NK-92 (cell line): Measurements from ENCODE around the gene AGBL4.
"Not testable (repeated sequence)": the region's sequence is repeated elsewhere in the genome, so short reads cannot be mapped to it uniquely, and the experiment has no call there.

ENCODE experiments used
- DNase-seq: peaks from one replicate; lab custom pipeline; 2025; ENCODE audit not compliant: unreplicated experiment; lab: John Stamatoyannopoulos, UW

The AGBL4 gene

DNA sequence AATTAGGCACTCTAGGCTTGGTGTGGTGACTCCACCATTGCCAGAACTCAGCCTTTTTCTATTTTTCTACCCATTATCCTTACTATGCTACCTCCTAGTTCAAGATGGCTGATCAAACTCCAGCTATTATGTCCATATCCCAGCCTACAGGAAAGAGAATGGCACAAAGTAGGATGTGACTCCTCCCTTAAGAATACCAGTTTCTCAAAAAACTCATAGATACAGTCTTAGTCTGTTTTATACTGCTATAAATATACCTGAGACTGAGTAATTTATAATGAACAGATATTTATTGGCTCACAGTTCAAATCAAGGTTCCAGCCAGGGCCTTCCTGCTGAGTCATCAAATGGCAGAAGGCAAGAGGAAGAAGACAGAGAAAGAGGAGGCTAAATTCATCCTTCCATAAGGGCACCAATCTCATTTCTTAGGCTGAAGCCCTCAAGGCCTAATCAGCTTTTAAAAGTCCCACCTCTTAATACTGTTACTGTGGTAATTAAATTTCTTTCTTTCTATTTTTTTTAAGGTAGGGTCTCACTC lies 704.3 kb downstream of the AGBL4 start:
- no peak for DNase-seq

DNA sequence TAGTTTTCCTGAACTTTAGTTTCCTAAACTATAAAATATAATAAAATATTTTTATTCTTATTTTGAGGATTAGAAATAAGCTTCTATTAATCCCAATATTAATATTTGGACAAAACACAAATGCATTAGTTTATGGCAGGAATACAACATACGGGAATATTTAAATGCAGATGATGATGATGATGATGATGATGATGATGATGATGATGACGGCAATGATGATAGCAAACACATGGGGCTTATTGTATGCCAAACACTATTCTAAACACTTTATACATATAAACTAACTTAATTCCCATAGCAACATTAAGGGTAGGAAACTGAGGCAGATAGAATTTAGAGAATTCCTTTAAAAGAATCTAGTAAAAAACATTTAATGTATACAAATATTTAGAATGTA lies 705.5 kb downstream of the AGBL4 start:
- DNase-seq = no peak

DNA sequence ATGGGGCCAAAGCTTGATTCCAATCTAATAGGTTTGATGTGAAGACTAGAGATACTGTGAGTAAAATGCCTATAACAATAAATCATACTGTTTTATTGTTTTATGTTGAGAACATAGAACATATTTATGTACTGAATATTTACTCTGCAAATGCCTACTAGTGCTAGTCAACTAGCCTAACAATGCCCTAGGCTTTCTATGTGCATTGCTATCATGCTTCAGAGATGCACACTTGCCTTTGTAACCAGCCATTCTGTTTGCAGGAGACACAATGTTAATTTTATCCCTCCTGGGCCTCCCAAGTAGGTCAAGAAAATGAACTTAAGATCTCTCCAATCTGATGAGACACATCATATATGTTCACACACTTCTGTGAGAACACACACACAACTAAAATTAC lies 716.3 kb downstream of the AGBL4 start:
- DNase-seq = no peak

DNA sequence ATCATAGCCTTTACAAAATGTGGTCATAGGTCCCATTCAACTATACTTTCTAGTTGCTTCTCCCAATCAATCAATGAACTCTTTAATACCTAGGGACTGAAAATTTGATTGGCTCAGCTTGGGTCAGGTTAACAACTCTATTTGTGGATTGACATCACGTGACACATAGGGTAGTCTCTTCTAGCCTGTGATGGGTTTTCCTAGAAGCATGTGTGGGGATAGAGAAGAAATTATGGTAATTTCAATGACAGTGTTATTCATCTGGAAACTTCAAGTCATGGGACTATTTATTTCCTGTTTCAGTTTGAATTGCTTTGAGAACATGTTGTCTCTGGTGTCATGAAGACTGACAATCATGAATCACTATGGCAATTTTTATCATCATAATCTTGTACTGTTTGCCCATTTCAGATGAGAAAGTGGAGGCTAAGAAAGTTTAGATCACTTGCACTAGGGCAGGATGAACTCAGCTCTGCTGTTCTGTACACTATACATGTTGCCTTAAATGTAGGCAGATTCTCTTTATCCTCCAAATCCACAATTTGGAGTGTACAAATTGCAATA lies 717.2 kb downstream of the AGBL4 start:
- no peak for DNase-seq

- DNase-seq = not testable (repeated sequence)
Observed at GRCh38 chr1:49302400-49302799, 721.4 kb downstream of the AGBL4 start.

DNA sequence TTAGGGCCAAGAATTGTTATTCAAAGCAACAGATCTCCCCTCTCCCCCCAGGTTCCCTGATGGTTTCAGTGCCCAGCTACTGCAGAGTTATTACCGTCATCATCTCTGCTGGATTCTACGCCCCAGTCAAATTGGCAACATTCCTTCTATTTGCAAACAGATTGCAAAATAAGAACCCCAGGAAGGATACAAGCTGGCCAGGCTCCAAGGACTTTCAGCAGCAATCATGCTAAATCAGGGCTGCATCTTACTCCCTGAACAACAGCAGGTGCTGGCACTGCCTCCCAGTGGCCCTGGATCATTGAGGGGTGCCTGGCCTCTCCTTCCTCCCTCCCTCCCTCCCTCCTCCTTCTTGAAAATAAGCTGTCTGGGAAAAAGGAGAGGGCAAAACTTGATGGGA lies 725.5 kb downstream of the AGBL4 start:
- DNase-seq = no peak

- DNase-seq = no peak
Observed at GRCh38 chr1:49297783-49298182, 726.0 kb downstream of the AGBL4 start.

DNA sequence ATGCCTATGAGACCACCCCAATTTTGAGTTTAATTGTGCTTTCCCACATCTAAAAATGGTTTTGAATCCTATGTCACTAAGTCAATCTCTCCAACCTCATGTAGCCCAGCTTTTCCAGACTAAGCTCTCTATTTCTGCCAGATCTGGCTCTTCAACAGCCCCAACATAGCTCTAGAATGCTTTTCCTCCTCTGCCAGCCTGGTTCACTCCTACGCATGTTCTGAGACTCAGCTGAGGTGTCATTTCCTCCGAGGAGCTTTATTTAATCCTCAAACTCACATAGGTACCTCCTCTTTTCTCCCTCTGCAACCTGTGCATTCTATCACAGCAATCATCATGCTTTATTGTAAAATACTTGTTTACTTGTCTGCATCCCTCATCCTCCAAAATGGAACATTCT lies 729.2 kb downstream of the AGBL4 start:
- no peak for DNase-seq

DNA sequence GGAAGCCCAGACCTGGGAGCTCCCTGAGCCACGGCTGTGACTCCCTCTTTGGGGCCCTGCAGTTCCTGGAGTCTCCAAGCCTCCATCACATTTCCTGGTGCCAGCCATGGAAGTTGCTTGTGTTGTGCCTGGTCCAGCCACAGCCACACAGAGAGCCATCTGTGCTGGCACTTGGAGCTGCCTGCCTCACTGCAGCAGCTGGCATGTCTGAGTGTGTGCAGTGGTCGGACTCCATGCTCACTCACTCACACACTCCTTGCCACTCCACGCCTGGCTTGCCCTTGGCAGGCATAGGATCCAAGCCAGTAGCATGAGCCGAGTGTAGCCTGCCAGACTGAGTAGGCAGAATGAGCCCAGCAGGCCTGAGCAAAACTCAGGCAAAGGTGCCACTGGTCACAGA lies 730.7 kb downstream of the AGBL4 start:
- no peak for DNase-seq

- DNase-seq = not testable (repeated sequence)
Observed at GRCh38 chr1:49257211-49258049, 766.3 kb downstream of the AGBL4 start.

GRCh38 chr1:49252917-49253316 lies 770.8 kb downstream of the AGBL4 start:
- DNase-seq = no peak

DNA sequence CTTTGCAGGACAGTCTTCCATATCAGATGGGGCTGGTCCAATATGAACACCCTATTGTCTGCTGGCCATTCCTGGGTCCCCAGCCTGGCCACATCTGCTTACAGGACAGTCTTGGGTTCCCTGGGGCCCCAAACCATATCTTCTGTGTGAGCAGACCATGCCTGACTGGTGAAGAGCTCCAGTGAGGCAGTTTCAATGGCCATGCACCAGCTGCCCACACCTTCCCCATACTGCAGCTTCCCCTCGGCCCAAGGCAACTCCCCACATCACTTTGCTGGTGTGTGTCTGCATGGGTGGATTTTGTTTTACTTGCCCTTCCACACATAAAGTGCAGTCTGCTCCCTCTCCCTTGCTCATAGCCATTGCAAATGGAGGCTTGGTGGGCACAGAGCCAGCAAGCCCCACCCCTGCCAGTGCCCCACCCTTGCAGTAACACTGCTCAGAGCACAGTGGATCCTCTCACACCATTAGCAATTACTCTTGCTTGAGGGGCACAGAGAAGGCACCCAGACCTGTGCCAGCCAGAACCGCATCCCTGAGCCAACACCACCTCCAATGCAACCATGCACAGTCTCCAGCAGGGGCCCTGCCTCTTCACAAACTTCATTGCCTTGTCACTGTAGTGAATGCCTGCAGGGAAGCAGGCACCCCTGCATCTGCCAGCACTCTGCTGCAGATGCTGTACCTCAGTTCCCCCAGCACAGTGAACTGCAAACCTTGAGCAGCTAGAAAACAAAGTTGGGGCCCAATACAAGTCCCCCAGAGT lies 772.6 kb downstream of the AGBL4 start:
- DNase-seq = no peak

DNA sequence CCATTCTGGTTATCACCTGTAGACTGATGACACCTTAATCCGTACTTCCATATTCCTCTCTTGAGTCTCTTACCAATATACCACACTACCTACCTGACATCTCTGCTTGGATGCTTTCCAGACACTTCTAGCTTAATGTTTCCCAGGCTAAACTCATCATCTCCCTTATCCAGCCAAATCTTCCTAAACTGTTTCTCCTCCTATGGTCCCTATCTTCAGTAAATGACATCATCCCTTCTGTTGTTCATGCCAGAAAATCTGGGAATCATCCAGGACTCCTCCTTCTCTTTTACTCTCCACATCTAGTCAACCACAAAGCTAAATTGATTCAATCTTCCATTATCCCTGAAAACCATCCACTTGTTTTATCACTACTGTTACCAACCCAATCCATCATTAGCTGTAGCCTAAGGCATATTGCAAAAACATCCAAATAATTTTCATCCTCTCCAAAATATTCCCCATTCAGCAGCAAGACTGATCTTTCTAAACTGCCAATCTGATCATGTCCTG lies 783.0 kb downstream of the AGBL4 start:
- no peak for DNase-seq

- DNase-seq = no peak
Observed at GRCh38 chr1:49234988-49235387, 788.8 kb downstream of the AGBL4 start.

- DNase-seq = no peak
Observed at GRCh38 chr1:49229555-49229954, 794.2 kb downstream of the AGBL4 start.

DNA sequence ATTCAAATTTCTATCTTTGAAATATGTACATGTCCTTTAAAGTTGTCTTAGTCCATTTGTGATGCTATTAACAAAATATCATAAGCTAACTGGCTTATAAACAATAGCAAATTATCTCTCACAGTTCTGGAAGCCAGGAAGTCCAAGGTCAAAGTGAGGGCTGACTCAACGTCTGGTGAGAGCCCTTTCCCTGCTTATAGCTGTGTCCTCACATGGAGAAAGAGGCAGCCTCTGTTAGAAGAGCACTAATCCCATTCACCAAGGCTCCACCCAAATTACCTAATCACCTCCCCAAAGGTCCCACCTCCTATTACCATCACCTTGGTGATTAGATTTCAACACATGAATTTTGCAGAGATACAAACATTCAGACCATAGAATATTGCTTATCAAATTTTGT lies 797.0 kb downstream of the AGBL4 start:
- no peak for DNase-seq

GRCh38 chr1:49225464-49225863 lies 798.3 kb downstream of the AGBL4 start:
- no peak for DNase-seq

DNA sequence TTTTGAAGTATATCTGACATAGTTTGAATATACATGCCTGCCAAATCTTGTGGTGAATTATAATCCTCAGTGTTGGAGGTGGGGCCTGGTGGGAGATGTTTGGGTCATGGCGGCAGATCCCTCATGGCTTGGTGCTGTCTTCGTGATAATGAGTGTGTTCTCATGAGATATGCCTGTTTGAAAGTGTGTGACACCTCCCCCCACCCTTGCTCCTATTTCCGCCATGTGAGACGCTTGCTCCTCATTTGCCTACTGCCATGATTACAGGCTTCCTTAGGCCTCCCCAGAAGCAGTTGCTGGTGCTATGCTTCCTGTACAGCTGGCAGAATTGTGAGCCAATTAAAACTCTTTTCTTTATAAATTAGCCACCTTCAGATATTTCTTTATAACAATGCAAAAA lies 810.5 kb downstream of the AGBL4 start:
- DNase-seq = no peak

DNA sequence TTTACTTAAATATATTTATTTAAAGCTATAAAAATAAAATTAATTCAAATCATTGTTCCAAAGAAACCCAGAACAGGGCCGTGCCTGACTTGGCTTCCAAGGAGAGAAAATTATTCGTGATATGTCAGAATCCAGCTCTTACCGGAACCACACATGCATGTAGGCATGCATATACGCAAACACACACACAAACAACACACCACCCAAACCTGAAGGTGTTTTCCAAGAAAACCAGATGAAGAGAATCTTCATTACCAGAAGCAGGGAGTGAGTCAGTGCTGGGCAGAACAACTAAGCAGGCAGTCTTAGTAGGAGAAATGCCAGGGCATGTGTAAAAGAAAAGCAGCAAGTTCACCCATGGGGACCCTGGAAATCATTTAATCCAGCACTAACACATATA lies 815.0 kb downstream of the AGBL4 start:
- DNase-seq = no peak

- DNase-seq = no peak
Observed at GRCh38 chr1:49204720-49205119, 819.0 kb downstream of the AGBL4 start.

GRCh38 chr1:49200738-49201137 lies 823.0 kb downstream of the AGBL4 start:
- no peak for DNase-seq

DNA sequence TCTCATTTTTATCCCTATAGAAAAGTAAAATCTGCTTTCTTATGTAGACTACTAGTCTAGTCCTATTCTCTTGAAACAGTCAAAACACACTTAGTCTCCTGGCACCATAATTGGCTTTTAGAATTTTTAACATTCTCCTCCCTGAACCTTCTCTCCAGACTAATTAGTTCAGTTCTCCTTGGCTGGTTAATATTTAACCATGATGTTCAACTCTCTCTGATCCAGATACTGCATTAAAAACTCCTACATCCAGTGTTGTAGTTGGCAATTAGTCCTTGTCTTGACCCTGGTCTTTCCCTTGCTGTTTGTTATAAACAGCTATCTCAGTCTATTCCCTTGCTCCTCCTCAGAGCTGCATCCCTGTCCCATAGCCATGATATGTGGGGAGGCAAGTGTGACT lies 824.2 kb downstream of the AGBL4 start:
- no peak for DNase-seq
